ENCODE data around the gene RACGAP1. TPM values are rescaled to one million over a fixed set of nuclear protein-coding genes. Genes with fewer than 3 reads are reported as not detected.

RACGAP1 gene
- total RNA-seq, 2 experiments from 2014 or later: 3.0 to 3.3 TPM

- intact Hi-C loops (cut with DNase I, micrococcal nuclease): loop anchor here in 1 of 2 experiments (5.0 kb wide), 1 partner anchor 212 kb away; no protein-coding TSS in a partner anchor
- Histone ChIP-seq H3K27me3 (ENCODE audit: control insufficient read depth in 1 of 2, insufficient read depth in 2 of 2, low read length in 2 of 2) (peaks cover 31 to 50% of the 10 kb centered on the region in 2 experiments), H3K4me3 (ENCODE audit: low read length) (no peak overlapping the region), H3K36me3 (ENCODE audit: insufficient read depth, low read length) (no peaks in the 10 kb centered on the region), H3K27ac (ENCODE audit: low read depth in 1 of 2, low read length in 2 of 2) (no peak overlapping the region), H3K4me1 (ENCODE audit: insufficient read depth, low read length) (peaks cover 22% of the 10 kb centered on the region), H3K9me3 (ENCODE audit: control insufficient read depth in 1 of 2, insufficient read depth in 1 of 2, low read length in 2 of 2) (peaks cover 0 to 8% of the 10 kb centered on the region in 2 experiments)
- H3K4me1 Mint-ChIP-seq (ENCODE audit: low read depth): peaks cover 13% of the 10 kb centered on the region
- no peaks in the 10 kb centered on the region for H3K36me3 Mint-ChIP-seq (ENCODE audit: low read depth)
- no peak overlapping the region for H3K27ac Mint-ChIP-seq
- no peak overlapping the region for H3K4me3 Mint-ChIP-seq
- DNase-seq (no peak), ATAC-seq (ENCODE audit: poor library complexity) (no peak)
- ChIA-PET POLR2A (no interaction called here), CTCF (no interaction called here)
- H3K27me3 Mint-ChIP-seq: peaks cover 59% of the 10 kb centered on the region
- no peak for TF ChIP-seq CTCF (IDR thresholded peaks at IDR 0.05)
- no peaks in the 10 kb centered on the region for H3K9me3 Mint-ChIP-seq
Observed at GRCh38 chr12:49964849-49965624, 60.3 kb downstream of the RACGAP1 start.

- ATAC-seq (ENCODE audit: poor library complexity): no peak
- H3K4me1 Mint-ChIP-seq (ENCODE audit: low read depth): peaks cover 13% of the 10 kb centered on the region
- H3K4me3 Mint-ChIP-seq: no peak overlapping the region
- TF ChIP-seq CTCF (IDR thresholded peaks at IDR 0.05): no peak
- no peak overlapping the region for H3K4me3 ChIP-seq (ENCODE audit: low read length)
- no peaks in the 10 kb centered on the region for H3K36me3 Mint-ChIP-seq (ENCODE audit: low read depth)
- H3K27ac Mint-ChIP-seq: no peak overlapping the region
- intact Hi-C loops (cut with DNase I, micrococcal nuclease): no loop called here
- no peaks in the 10 kb centered on the region for H3K36me3 ChIP-seq (ENCODE audit: insufficient read depth, low read length)
- peaks cover 0 to 8% of the 10 kb centered on the region in 2 experiments for H3K9me3 ChIP-seq (ENCODE audit: control insufficient read depth in 1 of 2, insufficient read depth in 1 of 2, low read length in 2 of 2)
- H3K27me3 ChIP-seq (ENCODE audit: control insufficient read depth in 1 of 2, insufficient read depth in 2 of 2, low read length in 2 of 2): peaks cover 38 to 59% of the 10 kb centered on the region in 2 experiments
- no peaks in the 10 kb centered on the region for H3K9me3 Mint-ChIP-seq
- POLR2A ChIA-PET: no interaction called here
- DNase-seq: no peak
- peaks cover 22% of the 10 kb centered on the region for H3K4me1 ChIP-seq (ENCODE audit: insufficient read depth, low read length)
- peaks cover 67% of the 10 kb centered on the region for H3K27me3 Mint-ChIP-seq
- CTCF ChIA-PET: no interaction called here
- no peak overlapping the region for H3K27ac ChIP-seq (ENCODE audit: low read depth in 1 of 2, low read length in 2 of 2)
Observed at GRCh38 chr12:49963976-49964815, 61.1 kb downstream of the RACGAP1 start.

- Histone ChIP-seq H3K36me3 (ENCODE audit: insufficient read depth, low read length) (no peaks in the 10 kb centered on the region), H3K27ac (ENCODE audit: low read depth in 1 of 2, low read length in 2 of 2) (no peak overlapping the region), H3K9me3 (ENCODE audit: control insufficient read depth in 1 of 2, insufficient read depth in 1 of 2, low read length in 2 of 2) (peaks cover 0 to 4% of the 10 kb centered on the region in 2 experiments), H3K4me3 (ENCODE audit: low read length) (no peak overlapping the region), H3K27me3 (ENCODE audit: control insufficient read depth in 1 of 2, insufficient read depth in 2 of 2, low read length in 2 of 2) (peaks cover 44 to 60% of the 10 kb centered on the region in 2 experiments), H3K4me1 (ENCODE audit: insufficient read depth, low read length) (peaks cover 20% of the 10 kb centered on the region)
- ATAC-seq (ENCODE audit: poor library complexity) (no peak), DNase-seq (no peak)
- no peak overlapping the region for H3K4me3 Mint-ChIP-seq
- H3K4me1 Mint-ChIP-seq (ENCODE audit: low read depth): peaks cover 13% of the 10 kb centered on the region
- intact Hi-C loops (cut with DNase I, micrococcal nuclease): no loop called here
- H3K9me3 Mint-ChIP-seq: no peaks in the 10 kb centered on the region
- peaks cover 78% of the 10 kb centered on the region for H3K27me3 Mint-ChIP-seq
- no peak for TF ChIP-seq CTCF (IDR thresholded peaks at IDR 0.05)
- H3K36me3 Mint-ChIP-seq (ENCODE audit: low read depth): no peaks in the 10 kb centered on the region
- ChIA-PET CTCF (no interaction called here), POLR2A (no interaction called here)
- H3K27ac Mint-ChIP-seq: no peak overlapping the region
Observed at GRCh38 chr12:49962861-49963765, 62.2 kb downstream of the RACGAP1 start.

Measured in CD4-positive, alpha-beta T cell (primary cell).